GM21529 (cell line): Measurements from ENCODE around the gene PRKCH.

Experiments used
- ATAC-seq: cut with Tn5 transposase; IDR thresholded peaks from one replicate; pipeline ENCODE4 v1.9.1; 2021; ENCODE audit not compliant: unreplicated experiment

The PRKCH gene

GRCh38 chr14:61540931-61541330 is 219.6 kb downstream of the PRKCH start:
- ATAC-seq = no peak

GRCh38 chr14:61542848-61543790 is 221.7 kb downstream of the PRKCH start:
- ATAC-seq = no peak

- no peak for ATAC-seq
Observed at GRCh38 chr14:61543946-61544345, 222.6 kb downstream of the PRKCH start.

- ATAC-seq = no peak
Observed at GRCh38 chr14:61544448-61545330, 223.3 kb downstream of the PRKCH start.

GRCh38 chr14:61545726-61546455 is 224.5 kb downstream of the PRKCH start:
- no peak for ATAC-seq

GRCh38 chr14:61547186-61548069 is 226.0 kb downstream of the PRKCH start:
- ATAC-seq = no peak

GRCh38 chr14:61549425-61549824 is 228.0 kb downstream of the PRKCH start:
- no peak for ATAC-seq

GRCh38 chr14:61551384-61551783 is 230.0 kb downstream of the PRKCH start:
- ATAC-seq = no peak

GRCh38 chr14:61552241-61552640 is 230.9 kb downstream of the PRKCH start:
- ATAC-seq = no peak

- ATAC-seq = no peak
Observed at GRCh38 chr14:61553730-61554641, 232.6 kb downstream of the PRKCH start.

GRCh38 chr14:61555056-61555838 is 233.9 kb downstream of the PRKCH start:
- ATAC-seq = no peak

- ATAC-seq = no peak
Observed at GRCh38 chr14:61556455-61556854, 235.1 kb downstream of the PRKCH start.

- ATAC-seq = no peak
Observed at GRCh38 chr14:61557262-61557661, 235.9 kb downstream of the PRKCH start.

GRCh38 chr14:61557854-61558253 is 236.5 kb downstream of the PRKCH start:
- no peak for ATAC-seq

GRCh38 chr14:61558271-61558670 is 236.9 kb downstream of the PRKCH start:
- ATAC-seq = no peak

GRCh38 chr14:61559641-61560201 is 238.3 kb downstream of the PRKCH start:
- ATAC-seq = no peak

GRCh38 chr14:61560323-61560722 is 238.9 kb downstream of the PRKCH start:
- ATAC-seq = no peak

GRCh38 chr14:61561104-61561503 is 239.7 kb downstream of the PRKCH start:
- no peak for ATAC-seq
